ENCODE data around the gene DDX47.
"Not testable (repeated sequence)": the region's sequence is repeated elsewhere in the genome, so short reads cannot be mapped to it uniquely, and the experiment has no call there.

DDX47 gene

GRCh38 chr12:12804011-12804410 lies 9.1 kb upstream of the DDX47 start:
- H3K9me3 ChIP-seq, result no peaks in the 10 kb centered on the region
- H3K4me1 ChIP-seq (ENCODE audit: control insufficient read depth in 1 of 2, insufficient read depth in 1 of 2, low read depth in 1 of 2, low read length in 1 of 2), result no peaks in the 10 kb centered on the region
- TF ChIP-seq CTCF (IDR thresholded peaks at IDR 0.05), result no peak
- no peak overlapping the region for H3K4me3 ChIP-seq (ENCODE audit: low read depth in 1 of 2, low read length in 1 of 2)
- no peaks in the 10 kb centered on the region for H3K27me3 ChIP-seq
- H3K36me3 ChIP-seq, result no peaks in the 10 kb centered on the region
- H3K27ac ChIP-seq, result no peak overlapping the region

GRCh38 chr12:12804432-12804886 lies 8.7 kb upstream of the DDX47 start:
- Histone ChIP-seq H3K27ac (no peak overlapping the region), H3K9me3 (no peaks in the 10 kb centered on the region), H3K4me3 (ENCODE audit: low read depth in 1 of 2, low read length in 1 of 2) (no peak overlapping the region), H3K4me1 (ENCODE audit: control insufficient read depth in 1 of 2, insufficient read depth in 1 of 2, low read depth in 1 of 2, low read length in 1 of 2) (peaks cover 0 to 3% of the 10 kb centered on the region in 2 experiments), H3K36me3 (no peaks in the 10 kb centered on the region), H3K27me3 (no peaks in the 10 kb centered on the region)
- TF ChIP-seq CTCF (IDR thresholded peaks at IDR 0.05), result no peak

- Histone ChIP-seq H3K27ac (no peak overlapping the region), H3K4me1 (ENCODE audit: control insufficient read depth in 1 of 2, insufficient read depth in 1 of 2, low read depth in 1 of 2, low read length in 1 of 2) (peaks cover 0 to 3% of the 10 kb centered on the region in 2 experiments), H3K36me3 (no peaks in the 10 kb centered on the region), H3K27me3 (no peaks in the 10 kb centered on the region), H3K9me3 (no peaks in the 10 kb centered on the region), H3K4me3 (ENCODE audit: low read depth in 1 of 2, low read length in 1 of 2) (no peak overlapping the region)
- TF ChIP-seq CTCF (IDR thresholded peaks at IDR 0.05), result no peak
Observed at GRCh38 chr12:12806784-12807516, 6.2 kb upstream of the DDX47 start.

GRCh38 chr12:12807517-12807903 lies 5.6 kb upstream of the DDX47 start:
- H3K27me3 ChIP-seq; H3K36me3 ChIP-seq; H3K4me3 ChIP-seq (ENCODE audit: low read depth in 1 of 2, low read length in 1 of 2); H3K4me1 ChIP-seq (ENCODE audit: control insufficient read depth in 1 of 2, insufficient read depth in 1 of 2, low read depth in 1 of 2, low read length in 1 of 2); H3K9me3 ChIP-seq; H3K27ac ChIP-seq: not testable (repeated sequence)

GRCh38 chr12:12807970-12808702 lies 5.0 kb upstream of the DDX47 start:
- peaks cover 3% of the 10 kb centered on the region in 2 experiments for H3K4me1 ChIP-seq (ENCODE audit: control insufficient read depth in 1 of 2, insufficient read depth in 1 of 2, low read depth in 1 of 2, low read length in 1 of 2)
- H3K9me3 ChIP-seq, result no peaks in the 10 kb centered on the region
- TF ChIP-seq CTCF (IDR thresholded peaks at IDR 0.05), result no peak
- no peak overlapping the region for H3K27ac ChIP-seq
- H3K36me3 ChIP-seq, result no peaks in the 10 kb centered on the region
- H3K4me3 ChIP-seq (ENCODE audit: low read depth in 1 of 2, low read length in 1 of 2), result no peak overlapping the region
- H3K27me3 ChIP-seq, result no peaks in the 10 kb centered on the region

- TF ChIP-seq CTCF (IDR thresholded peaks at IDR 0.05), result no peak
- no peaks in the 10 kb centered on the region for H3K27me3 ChIP-seq
- no peak overlapping the region for H3K27ac ChIP-seq
- no peaks in the 10 kb centered on the region for H3K9me3 ChIP-seq
- H3K36me3 ChIP-seq, result no peaks in the 10 kb centered on the region
- H3K4me1 ChIP-seq (ENCODE audit: control insufficient read depth in 1 of 2, insufficient read depth in 1 of 2, low read depth in 1 of 2, low read length in 1 of 2), result peaks cover 12% of the 10 kb centered on the region in 2 experiments
- no peak overlapping the region for H3K4me3 ChIP-seq (ENCODE audit: low read depth in 1 of 2, low read length in 1 of 2)
Observed at GRCh38 chr12:12810553-12811021, 2.6 kb upstream of the DDX47 start.

All from neutrophil (primary cell).